Stimulated activated CD8-positive, alpha-beta memory T cell treated with anti-CD3 and anti-CD28 coated beads, Interleukin-4, amount 100 ng/mL, for 1 hour (primary cell): ENCODE measurements around the gene ATCAY.
A peak's percentile ranks its signal among the peaks of the same experiment; 100 is the strongest.

Experiments
- DNase-seq, 2 donors: peaks; one replicate each; pipeline ENCODE4 v3.0.0-alpha.2; 2020; ENCODE audit warnings: low read depth in 2 of 2, low spot score in 1 of 2

The ATCAY gene

GRCh38 chr19:3880471-3881271, at the start of gene ATCAY:
TSS of gene ATCAY (plus strand) at chr19:3880685. CDS start at chr19:3885768, 5,083 bp downstream.
- no peak for DNase-seq

- no peak for DNase-seq
These were observed 48.9 kb upstream of the ATCAY start for GRCh38 chr19:3831601-3832000.

GRCh38 chr19:3832001-3832400, 48.5 kb upstream of the ATCAY start:
- DNase-seq, result no peak

- DNase-seq, result no peak
These were observed 46.7 kb upstream of the ATCAY start for GRCh38 chr19:3833578-3834348.

- no peak for DNase-seq
These were observed 46.0 kb upstream of the ATCAY start for GRCh38 chr19:3834349-3835054.

DNA sequence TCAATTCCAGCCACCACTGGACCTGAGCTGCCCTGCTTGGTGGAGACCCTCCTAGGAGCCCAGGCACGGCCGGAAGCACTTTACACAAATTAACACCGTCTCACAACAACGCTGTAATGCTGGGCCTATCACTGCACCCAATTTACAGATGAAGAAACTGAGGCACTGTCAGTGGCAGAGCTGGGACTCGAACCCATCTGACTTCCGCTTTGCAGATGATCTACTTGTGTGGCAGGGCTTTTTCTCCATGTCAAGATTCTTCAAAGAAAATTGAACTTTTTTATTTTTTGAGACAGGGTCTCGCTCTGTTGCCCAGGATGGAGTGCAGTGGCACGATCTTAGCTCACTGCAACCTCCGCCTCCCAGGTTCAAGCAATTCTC, 45.4 kb upstream of the ATCAY start:
- DNase-seq, result no peak

DNA sequence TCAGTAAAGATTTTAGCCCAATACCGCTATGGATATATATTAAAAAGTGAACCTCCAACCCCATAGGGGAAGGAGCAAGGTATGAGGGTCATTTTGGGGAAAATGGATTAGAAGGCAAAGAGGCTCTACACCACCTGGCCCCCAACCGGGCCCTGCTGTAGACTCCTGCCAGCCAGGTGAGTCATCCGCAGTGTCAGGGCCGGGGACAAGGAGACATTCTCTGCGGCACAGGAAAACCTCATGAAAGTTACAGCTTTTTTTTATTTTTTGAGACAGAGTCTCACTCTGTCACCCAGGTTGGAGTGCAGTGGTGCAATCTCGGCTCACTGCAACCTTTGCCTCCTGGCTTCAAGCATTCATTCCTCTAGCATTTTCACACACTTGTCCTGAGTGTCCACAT, 43.6 kb upstream of the ATCAY start:
- no peak for DNase-seq

DNA sequence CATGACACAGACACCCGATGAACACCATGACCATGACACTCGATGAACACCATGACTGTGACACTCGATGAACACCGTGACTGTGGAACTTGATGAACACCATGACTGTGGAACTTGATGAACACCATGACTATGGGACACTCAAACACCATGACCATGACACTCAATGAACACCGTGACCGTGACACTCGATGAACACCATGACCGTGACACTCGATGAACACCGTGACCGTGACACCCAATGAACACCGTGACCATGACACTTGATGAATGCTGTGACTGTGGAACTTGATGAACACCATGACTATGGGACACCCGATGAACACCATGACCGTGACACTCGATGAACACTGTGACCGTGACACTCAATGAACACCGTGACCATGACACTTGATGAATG, 43.2 kb upstream of the ATCAY start:
- DNase-seq, result no peak

DNA sequence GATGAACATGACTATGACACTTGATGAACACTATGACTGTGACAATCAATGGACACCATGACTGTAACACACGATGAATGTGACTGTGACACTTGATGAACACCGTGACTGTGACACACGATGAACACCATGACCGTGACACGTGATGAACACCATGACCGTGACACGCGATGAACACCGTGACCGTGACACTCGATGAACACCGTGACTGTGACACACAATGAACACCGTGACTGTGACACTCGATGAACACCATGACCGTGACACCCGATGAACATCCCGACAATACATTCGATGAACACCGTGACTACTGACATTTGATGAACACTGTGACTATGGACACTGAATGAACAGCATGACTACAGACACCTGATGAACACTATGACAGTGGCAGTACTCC, 42.6 kb upstream of the ATCAY start:
- DNase-seq, result no peak

DNA sequence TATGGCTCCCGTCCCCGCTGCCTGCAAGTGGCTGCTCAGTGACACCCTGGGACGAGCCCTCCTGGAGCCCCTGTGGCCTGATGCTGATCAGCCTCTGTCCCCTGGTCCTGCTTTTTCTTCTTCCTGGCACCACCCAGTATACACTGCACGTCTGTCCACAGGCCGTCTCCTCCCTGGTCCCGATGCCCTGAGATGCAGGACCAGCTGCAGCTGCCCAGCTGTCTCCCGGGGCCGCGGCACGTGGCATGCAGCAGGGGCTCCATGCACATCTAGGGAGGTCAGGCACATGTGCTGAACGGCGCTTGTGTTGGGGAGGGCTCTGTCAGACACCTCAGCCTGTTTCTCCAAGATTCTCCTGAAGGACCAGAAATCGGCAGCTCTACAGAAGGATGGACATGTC, 41.8 kb upstream of the ATCAY start:
- no peak for DNase-seq

DNA sequence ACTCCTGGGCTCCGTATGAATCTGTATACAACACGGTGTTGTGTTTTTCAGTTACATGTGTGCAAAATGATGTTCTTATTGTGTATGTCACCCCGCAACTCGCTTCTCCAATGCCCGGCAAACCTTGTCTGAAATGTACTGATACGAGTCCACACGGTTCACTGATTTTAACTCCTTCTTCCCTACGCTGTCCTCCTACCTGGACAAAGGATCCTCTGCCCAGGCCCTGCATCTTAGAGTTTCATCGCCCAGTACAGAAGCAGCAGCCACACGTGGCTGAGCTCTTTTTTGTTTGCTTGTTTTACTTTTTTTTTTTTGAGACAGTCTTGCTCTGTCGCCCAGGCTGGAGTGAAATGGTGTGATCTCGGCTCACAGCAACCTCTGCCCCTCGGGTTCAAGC, 40.5 kb upstream of the ATCAY start:
- DNase-seq, result no peak

DNA sequence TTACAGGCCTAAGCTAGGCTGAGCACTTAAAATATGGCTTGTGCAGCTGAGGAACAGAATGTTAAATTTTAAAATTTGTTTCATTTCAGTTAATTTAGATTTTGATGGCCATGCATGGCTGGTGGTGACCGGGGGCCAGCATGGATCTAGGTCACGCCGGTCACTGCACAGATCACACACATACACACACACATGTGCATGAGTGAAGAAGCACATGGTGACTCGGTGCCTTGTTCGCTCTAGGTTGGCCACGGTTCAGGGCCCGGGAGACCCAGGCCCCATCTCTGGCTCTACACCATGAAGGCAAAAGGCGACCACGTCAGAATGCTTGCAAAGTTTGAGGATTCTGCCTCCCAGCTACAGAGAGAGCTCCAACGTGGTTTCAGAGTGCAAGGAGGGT, 39.7 kb upstream of the ATCAY start:
- DNase-seq, result no peak

GRCh38 chr19:3842948-3843347, 37.5 kb upstream of the ATCAY start:
- DNase-seq, result no peak

GRCh38 chr19:3844596-3844995, 35.9 kb upstream of the ATCAY start:
- no peak for DNase-seq

GRCh38 chr19:3849092-3849491, 31.4 kb upstream of the ATCAY start:
- DNase-seq, result peak in 1 of 2 donors; percentile 23

GRCh38 chr19:3849787-3850186, 30.7 kb upstream of the ATCAY start:
- no peak for DNase-seq

DNA sequence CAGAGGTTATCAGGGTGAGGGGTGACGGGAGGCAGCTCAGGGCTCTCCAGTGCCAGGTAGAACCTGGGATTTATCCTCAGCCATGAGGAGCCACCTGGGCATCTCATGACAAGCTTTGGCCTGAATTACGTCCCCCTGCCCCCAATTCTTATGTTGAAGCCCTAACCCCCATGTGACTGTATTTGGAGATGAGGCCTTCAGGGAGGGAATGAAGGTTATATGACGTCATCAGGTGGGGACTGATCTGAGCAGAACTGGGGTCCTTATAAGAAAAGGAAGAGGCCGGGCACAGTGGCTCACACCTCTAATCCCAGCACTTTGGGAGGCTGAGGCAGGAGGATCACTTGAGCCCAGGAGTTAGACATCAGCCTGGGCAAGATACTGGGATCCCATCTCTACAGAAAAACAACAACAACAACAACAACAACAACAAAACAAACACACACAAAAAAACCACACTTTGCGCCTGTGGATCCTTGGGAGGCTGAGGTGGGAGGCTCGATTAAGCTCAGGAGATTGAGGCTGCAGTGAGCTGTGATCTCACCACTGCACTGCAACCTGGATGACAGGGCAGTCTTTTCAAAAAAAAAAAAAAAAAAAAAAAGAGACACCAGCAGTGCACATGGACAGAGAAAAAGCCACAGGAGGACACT, 30.0 kb upstream of the ATCAY start:
- no peak for DNase-seq

- no peak for DNase-seq
These were observed 29.0 kb upstream of the ATCAY start for GRCh38 chr19:3851254-3852176.

GRCh38 chr19:3852177-3852511, 28.3 kb upstream of the ATCAY start:
- DNase-seq, result no peak

- DNase-seq, result peak in 1 of 2 donors; percentile 22
These were observed 27.8 kb upstream of the ATCAY start for GRCh38 chr19:3852614-3853254.
